Neural progenitor cell (in vitro differentiated cells): Measurements from ENCODE around the gene MYO5A. TPM values are rescaled to one million over a fixed set of nuclear protein-coding genes. Genes with fewer than 3 reads are reported as not detected.

Source experiments
- DNase-seq: peaks from one replicate; pipeline ENCODE4 v3.0.0-alpha.2; 2016; ENCODE audit warnings: low spot score
- H2AFZ ChIP-seq: fragments of 200-600 bp; sonication (generic); replicated peaks from 2 replicates; pipeline ENCODE4 v1.6.1; 2016; ENCODE audit warnings: antibody characterized with exemption
- H3F3A ChIP-seq: fragments of 200-600 bp; sonication (generic); 2 replicates; pipeline ENCODE4 v1.6.1; 2016; ENCODE audit warnings: antibody characterized with exemption, low read depth
- H3K27ac ChIP-seq: fragments of 200-600 bp; sonication (generic); 2 replicates; pipeline ENCODE4 v1.5.1; 2016; ENCODE audit warnings: mild to moderate bottlenecking
- H3K27me3 ChIP-seq: fragments of 200-600 bp; sonication (generic); 2 replicates; pipeline ENCODE4 v1.6.1; 2016; ENCODE audit warnings: mild to moderate bottlenecking, moderate library complexity
- H3K36me3 ChIP-seq: fragments of 200-600 bp; sonication (generic); 2 replicates; pipeline ENCODE4 v1.5.1; 2016
- H3K4me1 ChIP-seq: fragments of 200-600 bp; sonication (generic); 2 replicates; pipeline ENCODE4 v1.6.1; 2016; ENCODE audit warnings: mixed run types
- H3K4me2 ChIP-seq: fragments of 200-600 bp; sonication (generic); 2 replicates; pipeline ENCODE4 v1.6.1; 2016
- H3K4me3 ChIP-seq: fragments of 200-600 bp; sonication (generic); 2 replicates; pipeline ENCODE4 v1.5.1; 2016
- H3K79me2 ChIP-seq: fragments of 200-600 bp; sonication (generic); 2 replicates; pipeline ENCODE4 v1.6.1; 2016; ENCODE audit warnings: low read depth
- H3K9ac ChIP-seq: fragments of 200-600 bp; sonication (generic); 2 replicates; pipeline ENCODE4 v1.6.1; 2016
- H3K9me3 ChIP-seq: fragments of 200-600 bp; sonication (generic); 2 replicates; pipeline ENCODE4 v1.5.1; 2016; ENCODE audit warnings: low read depth
- H4K20me1 ChIP-seq: fragments of 200-600 bp; sonication (generic); 2 replicates; pipeline ENCODE4 v1.6.1; 2016; ENCODE audit warnings: low read depth
- H3K27ac Mint-ChIP-seq: 3 replicates; pipeline ENCODE4 v1.8.0; 2021; ENCODE audit warnings: mixed read lengths
- H3K27me3 Mint-ChIP-seq: 2 replicates; pipeline ENCODE4 v1.8.0; 2022; ENCODE audit warnings: low read depth, mild to moderate bottlenecking, inconsistent platforms, moderate library complexity, mixed read lengths; ENCODE audit not compliant: insufficient read depth
- H3K36me3 Mint-ChIP-seq: 3 replicates; pipeline ENCODE4 v1.8.0; 2021; ENCODE audit warnings: mixed read lengths
- H3K4me1 Mint-ChIP-seq: 3 replicates; pipeline ENCODE4 v1.8.0; 2021; ENCODE audit warnings: mixed read lengths
- H3K4me3 Mint-ChIP-seq: 3 replicates; pipeline ENCODE4 v1.8.0; 2021; ENCODE audit warnings: mild to moderate bottlenecking, moderate library complexity, mixed read lengths
- H3K9me3 Mint-ChIP-seq: 3 replicates; pipeline ENCODE4 v1.8.0; 2020; ENCODE audit warnings: mixed read lengths
- EZH2 ChIP-seq: fragments of 200-600 bp; sonication (generic); IDR thresholded peaks from 2 replicates; pipeline ENCODE4 v1.6.1; 2017; ENCODE audit warnings: antibody characterized with exemption, mild to moderate bottlenecking, moderate library complexity
- EZH2phosphoT487 ChIP-seq: fragments of 200-600 bp; sonication (generic); IDR thresholded peaks from 2 replicates; pipeline ENCODE4 v1.6.1; 2017; ENCODE audit warnings: antibody characterized with exemption
- total RNA-seq: library from RNA; depleted of rRNA; stranded (reverse); fragments of >200 nt; gene quantifications from 2 replicates; pipeline ENCODE4 v1.2.3, GENCODE V29; 2015; ENCODE audit warnings: low replicate concordance
- TF ChIP-seq, protein P1 (sequence below): fragments of 200-600 bp; sonication (generic); IDR thresholded peaks from 2 replicates; pipeline ENCODE4 v1.5.1; 2017; ENCODE audit warnings: antibody characterized with exemption, mild to moderate bottlenecking

The MYO5A gene
- total RNA-seq, 1 donor from 2014 or later: 34.3 TPM

DNA sequence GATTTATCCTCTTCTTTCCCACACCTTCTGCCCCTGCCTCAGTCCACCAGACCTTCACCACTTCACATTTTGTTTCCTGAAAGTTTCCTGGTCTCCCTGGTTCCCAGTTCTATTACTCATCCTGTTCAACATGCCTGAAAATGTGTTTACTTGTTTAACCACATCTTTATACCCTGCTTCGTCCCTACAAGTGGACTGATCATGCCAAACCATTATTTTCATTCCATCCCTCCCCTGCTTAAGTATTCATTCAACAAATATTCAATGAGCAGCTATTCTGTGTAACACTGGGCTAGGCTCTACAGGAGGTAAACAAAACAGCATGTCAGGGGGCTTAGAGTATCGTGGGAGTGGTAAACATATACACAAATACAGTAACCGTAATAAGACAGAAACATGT is 5.5 kb downstream of the MYO5A start:
- H3K4me3 Mint-ChIP-seq: no peak overlapping the region
- H3K4me3 ChIP-seq: no peak overlapping the region
- peaks cover 29% of the 10 kb centered on the region for H4K20me1 ChIP-seq
- peaks cover 14% of the 10 kb centered on the region for H3K4me1 Mint-ChIP-seq
- no peaks in the 10 kb centered on the region for H3K9me3 ChIP-seq
- H3K27ac ChIP-seq: no peak overlapping the region
- no peaks in the 10 kb centered on the region for H3K4me1 ChIP-seq
- H2AFZ ChIP-seq: no peak overlapping the region
- H3K36me3 Mint-ChIP-seq: no peaks in the 10 kb centered on the region
- H3K9ac ChIP-seq: no peak overlapping the region
- H3K27me3 Mint-ChIP-seq: peaks cover 2% of the 10 kb centered on the region
- no peak overlapping the region for H3K4me2 ChIP-seq
- H3K79me2 ChIP-seq: peaks cover 21% of the 10 kb centered on the region
- no peak overlapping the region for H3K27ac Mint-ChIP-seq
- H3K9me3 Mint-ChIP-seq: no peaks in the 10 kb centered on the region
- H3K36me3 ChIP-seq: no peaks in the 10 kb centered on the region
- H3K27me3 ChIP-seq: peaks cover 16% of the 10 kb centered on the region
- TF ChIP-seq, protein P1, sequence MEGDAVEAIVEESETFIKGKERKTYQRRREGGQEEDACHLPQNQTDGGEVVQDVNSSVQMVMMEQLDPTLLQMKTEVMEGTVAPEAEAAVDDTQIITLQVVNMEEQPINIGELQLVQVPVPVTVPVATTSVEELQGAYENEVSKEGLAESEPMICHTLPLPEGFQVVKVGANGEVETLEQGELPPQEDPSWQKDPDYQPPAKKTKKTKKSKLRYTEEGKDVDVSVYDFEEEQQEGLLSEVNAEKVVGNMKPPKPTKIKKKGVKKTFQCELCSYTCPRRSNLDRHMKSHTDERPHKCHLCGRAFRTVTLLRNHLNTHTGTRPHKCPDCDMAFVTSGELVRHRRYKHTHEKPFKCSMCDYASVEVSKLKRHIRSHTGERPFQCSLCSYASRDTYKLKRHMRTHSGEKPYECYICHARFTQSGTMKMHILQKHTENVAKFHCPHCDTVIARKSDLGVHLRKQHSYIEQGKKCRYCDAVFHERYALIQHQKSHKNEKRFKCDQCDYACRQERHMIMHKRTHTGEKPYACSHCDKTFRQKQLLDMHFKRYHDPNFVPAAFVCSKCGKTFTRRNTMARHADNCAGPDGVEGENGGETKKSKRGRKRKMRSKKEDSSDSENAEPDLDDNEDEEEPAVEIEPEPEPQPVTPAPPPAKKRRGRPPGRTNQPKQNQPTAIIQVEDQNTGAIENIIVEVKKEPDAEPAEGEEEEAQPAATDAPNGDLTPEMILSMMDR: no peak
- TF ChIP-seq EZH2phosphoT487 (no peak), EZH2 (no peak)
- no peak for DNase-seq
- H3F3A ChIP-seq: peaks cover 13% of the 10 kb centered on the region

DNA sequence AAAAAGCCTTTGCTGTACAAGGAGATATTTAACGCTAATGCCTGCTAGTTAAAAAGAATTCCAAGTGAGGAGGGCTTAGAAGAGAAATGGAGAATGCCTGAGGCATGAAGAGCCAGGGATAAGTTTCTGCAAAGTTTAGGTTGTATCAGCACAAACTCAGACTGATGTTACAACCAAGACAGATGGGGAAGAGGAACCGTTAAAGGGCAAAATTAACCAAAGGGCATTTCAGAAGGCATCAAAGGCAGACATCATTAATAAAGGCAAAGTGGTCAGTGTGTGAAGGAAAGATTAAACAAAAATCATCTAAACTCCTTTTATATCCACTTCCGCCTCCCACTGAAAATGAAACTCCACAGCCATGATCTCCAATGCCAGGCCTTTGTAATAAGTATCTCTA is 7.0 kb downstream of the MYO5A start:
- Histone ChIP-seq H3K4me2 (no peak overlapping the region), H2AFZ (no peak overlapping the region), H4K20me1 (peaks cover 14% of the 10 kb centered on the region), H3F3A (peaks cover 6% of the 10 kb centered on the region), H3K79me2 (peaks cover 10% of the 10 kb centered on the region), H3K4me1 (no peaks in the 10 kb centered on the region), H3K36me3 (no peaks in the 10 kb centered on the region), H3K9ac (no peak overlapping the region), H3K27ac (no peak overlapping the region), H3K27me3 (peaks cover under 1% of the 10 kb centered on the region), H3K9me3 (no peaks in the 10 kb centered on the region), H3K4me3 (no peak overlapping the region)
- Mint-ChIP-seq H3K4me3 (no peak overlapping the region), H3K27ac (no peak overlapping the region), H3K9me3 (no peaks in the 10 kb centered on the region), H3K27me3 (peaks cover 2% of the 10 kb centered on the region), H3K36me3 (no peaks in the 10 kb centered on the region), H3K4me1 (peaks cover 2% of the 10 kb centered on the region)
- DNase-seq: no peak
- TF ChIP-seq EZH2 (no peak), EZH2phosphoT487 (no peak)
- TF ChIP-seq, protein P1: no peak

DNA sequence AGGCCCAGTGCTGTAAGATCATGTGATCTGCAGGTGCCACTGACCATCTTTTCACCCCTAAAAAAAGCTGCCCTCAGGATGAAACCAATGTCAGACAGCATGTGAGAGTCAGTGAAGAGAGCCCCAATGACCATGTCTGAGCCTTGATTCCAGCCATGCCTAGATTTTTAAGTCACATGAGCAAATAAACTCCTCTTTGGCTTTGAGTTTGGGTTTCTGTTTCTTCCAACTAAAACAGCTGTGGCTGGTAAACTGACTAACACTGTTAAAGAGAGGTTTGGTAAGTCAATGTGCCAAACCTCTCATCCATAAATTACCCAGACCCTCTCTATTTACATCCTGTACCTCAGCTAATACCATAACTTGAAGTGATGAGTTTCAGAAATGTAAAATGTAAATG is 8.3 kb downstream of the MYO5A start:
- H3K4me1 Mint-ChIP-seq: peaks cover 2% of the 10 kb centered on the region
- H3K27me3 ChIP-seq: no peaks in the 10 kb centered on the region
- H3K4me3 ChIP-seq: no peak overlapping the region
- no peak overlapping the region for H3K27ac ChIP-seq
- peaks cover 11% of the 10 kb centered on the region for H4K20me1 ChIP-seq
- no peak overlapping the region for H2AFZ ChIP-seq
- H3K4me3 Mint-ChIP-seq: no peak overlapping the region
- H3K9me3 ChIP-seq: no peaks in the 10 kb centered on the region
- no peak for DNase-seq
- H3F3A ChIP-seq: peaks cover 6% of the 10 kb centered on the region
- no peak overlapping the region for H3K9ac ChIP-seq
- H3K79me2 ChIP-seq: peaks cover 6% of the 10 kb centered on the region
- no peak overlapping the region for H3K4me2 ChIP-seq
- no peaks in the 10 kb centered on the region for H3K9me3 Mint-ChIP-seq
- H3K36me3 Mint-ChIP-seq: no peaks in the 10 kb centered on the region
- TF ChIP-seq, protein P1: no peak
- TF ChIP-seq EZH2phosphoT487: no peak
- H3K27ac Mint-ChIP-seq: no peak overlapping the region
- no peaks in the 10 kb centered on the region for H3K4me1 ChIP-seq
- peaks cover 2% of the 10 kb centered on the region for H3K27me3 Mint-ChIP-seq
- no peaks in the 10 kb centered on the region for H3K36me3 ChIP-seq
